ENCODE data around the gene AMN. TPM values are rescaled to one million over a fixed set of nuclear protein-coding genes. Genes with fewer than 3 reads are reported as not detected.

AMN gene
- total and polyA plus RNA-seq, 2 experiments from 2014 or later: 0.69 to 1.2 TPM

GRCh38 chr14:102927346-102927877 is 4.9 kb downstream of the AMN start:
- Histone ChIP-seq H3K27me3 (ENCODE audit: insufficient read depth) (peaks cover 90% of the 10 kb centered on the region), H3K4me1 (ENCODE audit: insufficient read depth) (peaks cover 8% of the 10 kb centered on the region), H4K20me1 (replicated peaks; ENCODE audit: insufficient read depth) (no peaks in the 10 kb centered on the region), H3K9me2 (ENCODE audit: insufficient read depth) (no peaks in the 10 kb centered on the region), H3K4me2 (peak overlapping the region; percentile 93), H3K79me2 (replicated peaks; ENCODE audit: insufficient read depth) (no peaks in the 10 kb centered on the region), H2AFZ (no peak overlapping the region; the same call in 1 of the 2 replicates), H3K4me3 (peak overlapping the region; percentile 92), H3K36me3 (ENCODE audit: insufficient read depth) (no peaks in the 10 kb centered on the region), H3F3A (replicated peaks; ENCODE audit: low read depth) (peaks cover 9% of the 10 kb centered on the region), H3K27ac (ENCODE audit: low read depth) (no peak overlapping the region)
- peak overlapping the region; percentile 75 for H3K4me3 Mint-ChIP-seq
- no peak for ATAC-seq
- H3K9me3 Mint-ChIP-seq: no peaks in the 10 kb centered on the region
- TF ChIP-seq ETS1 (IDR thresholded peaks at IDR 0.05) (no peak), POLR2AphosphoS5 (IDR thresholded peaks at IDR 0.05; ENCODE audit: low read depth) (no peak), EZH2 (IDR thresholded peaks at IDR 0.05; ENCODE audit: low read depth, unreplicated experiment) (peak; percentile 21), NANOG (IDR thresholded peaks at IDR 0.05; ENCODE audit: borderline replicate concordance) (no peak), CTCF (conservative IDR thresholded peaks at IDR 0.05; ENCODE audit: low read depth in 2 of 2) (no peak), JUNB (IDR thresholded peaks at IDR 0.05; ENCODE audit: unreplicated experiment) (no peak), CREB1 (CRISPR knock-in tag; IDR thresholded peaks at IDR 0.05; ENCODE audit: low read depth) (no peak)
- DNase-seq (ENCODE audit: low spot score): peak; percentile 47
- H3K36me3 Mint-ChIP-seq (ENCODE audit: low read depth): no peaks in the 10 kb centered on the region
- peaks cover 69% of the 10 kb centered on the region for H3K27me3 Mint-ChIP-seq (ENCODE audit: insufficient read depth, low read depth, poor library complexity)
- H3K27ac Mint-ChIP-seq: no peak overlapping the region
- H3K4me1 Mint-ChIP-seq: peaks cover 12% of the 10 kb centered on the region

- Histone ChIP-seq H3K79me2 (replicated peaks; ENCODE audit: insufficient read depth) (no peaks in the 10 kb centered on the region), H3F3A (replicated peaks; ENCODE audit: low read depth) (peaks cover 6% of the 10 kb centered on the region), H3K9me2 (ENCODE audit: insufficient read depth) (no peaks in the 10 kb centered on the region), H3K4me1 (ENCODE audit: insufficient read depth) (peaks cover 8% of the 10 kb centered on the region), H3K36me3 (ENCODE audit: insufficient read depth) (no peaks in the 10 kb centered on the region), H4K20me1 (replicated peaks; ENCODE audit: insufficient read depth) (no peaks in the 10 kb centered on the region), H3K4me2 (peak overlapping the region; percentile 93), H3K4me3 (peak overlapping the region; percentile 92), H3K27me3 (ENCODE audit: insufficient read depth) (peaks cover 84% of the 10 kb centered on the region), H3K27ac (ENCODE audit: low read depth) (no peak overlapping the region), H2AFZ (peak overlapping the region; percentile 96)
- Mint-ChIP-seq H3K36me3 (ENCODE audit: low read depth) (no peaks in the 10 kb centered on the region), H3K4me3 (peak overlapping the region; percentile 75), H3K27ac (no peak overlapping the region), H3K9me3 (no peaks in the 10 kb centered on the region), H3K4me1 (peaks cover 12% of the 10 kb centered on the region), H3K27me3 (ENCODE audit: insufficient read depth, low read depth, poor library complexity) (peaks cover 72% of the 10 kb centered on the region)
- peak; percentile 81 for DNase-seq (ENCODE audit: low spot score)
- peak; percentile 25 for ATAC-seq
- TF ChIP-seq EZH2 (IDR thresholded peaks at IDR 0.05; ENCODE audit: low read depth, unreplicated experiment) (peak; percentile 57), ETS1 (IDR thresholded peaks at IDR 0.05) (no peak)
Measured at GRCh38 chr14:102927878-102928411, 5.5 kb downstream of the AMN start.

Measured in GM23338 (cell line).